Measurements from ENCODE around the gene ASB10.

ASB10 gene

DNA sequence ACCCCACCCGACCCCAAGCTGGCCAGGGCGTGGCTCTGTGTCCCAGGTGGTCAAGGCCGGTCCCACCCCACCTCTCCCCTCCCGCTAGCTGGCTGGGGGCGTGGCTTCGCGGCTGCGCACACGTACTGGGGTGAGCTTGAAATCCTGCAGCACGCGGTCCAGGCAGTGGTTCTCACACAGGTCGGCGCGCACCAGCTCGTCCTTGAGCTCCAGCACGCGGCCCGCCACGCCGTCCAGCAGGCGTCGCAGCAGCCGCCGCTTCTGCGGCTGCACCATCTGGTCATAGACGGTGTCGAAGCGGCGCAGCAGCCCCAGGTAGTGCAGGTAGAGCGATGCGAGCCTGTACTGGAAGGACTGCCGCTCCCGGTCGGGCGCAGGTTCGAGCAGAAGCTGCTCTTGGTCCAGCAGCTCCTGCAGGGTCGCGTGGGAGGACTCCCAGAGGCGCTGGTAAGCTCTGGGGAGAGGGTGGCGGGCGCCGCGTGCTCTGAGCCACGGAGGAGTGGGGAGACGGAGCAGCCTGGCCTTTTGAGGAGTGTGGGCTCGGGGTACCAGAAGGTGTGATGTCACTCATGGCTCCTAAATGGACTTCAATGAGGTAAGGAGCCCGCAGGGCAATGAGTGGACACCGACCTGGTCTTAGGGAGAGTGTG, 17.5 kb upstream of the ASB10 start:
- peaks cover 3% of the 10 kb centered on the region for H3K27me3 Mint-ChIP-seq

DNA sequence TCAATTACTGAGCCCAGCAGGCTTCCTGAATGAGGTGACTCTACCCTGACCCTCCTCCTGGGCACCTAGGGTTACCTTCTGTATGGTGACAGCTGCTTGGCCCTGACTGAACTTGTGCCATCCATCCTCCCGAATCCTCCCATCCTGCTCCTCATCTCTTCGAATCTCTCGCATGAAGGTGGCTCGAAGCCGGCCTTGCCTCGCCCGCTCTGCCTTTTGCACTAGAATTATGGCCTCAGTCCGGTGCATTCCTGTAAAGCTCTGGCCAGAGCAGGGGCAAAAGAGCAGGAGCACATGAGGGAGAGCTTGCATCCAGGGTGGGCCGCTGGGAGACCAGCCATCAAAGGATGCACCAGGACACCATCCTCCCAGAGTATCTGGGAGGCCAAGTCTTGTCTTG, 15.8 kb upstream of the ASB10 start:
- Mint-ChIP-seq H3K27me3 (peaks cover 3% of the 10 kb centered on the region), H3K9me3 (no peaks in the 10 kb centered on the region), H3K4me1 (ENCODE audit: low read depth) (peaks cover 17% of the 10 kb centered on the region), H3K36me3 (ENCODE audit: low read depth) (no peaks in the 10 kb centered on the region), H3K27ac (no peak overlapping the region), H3K4me3 (no peak overlapping the region)
- no peak for DNase-seq

More for the DNA sequence above, 17.5 kb upstream of the ASB10 start:
- DNase-seq = no peak
- H3K27ac Mint-ChIP-seq = no peak overlapping the region
- H3K9me3 Mint-ChIP-seq = no peaks in the 10 kb centered on the region
- no peaks in the 10 kb centered on the region for H3K36me3 Mint-ChIP-seq (ENCODE audit: low read depth)
- no peak overlapping the region for H3K4me3 Mint-ChIP-seq
- H3K4me1 Mint-ChIP-seq (ENCODE audit: low read depth) = peaks cover 23% of the 10 kb centered on the region

DNA sequence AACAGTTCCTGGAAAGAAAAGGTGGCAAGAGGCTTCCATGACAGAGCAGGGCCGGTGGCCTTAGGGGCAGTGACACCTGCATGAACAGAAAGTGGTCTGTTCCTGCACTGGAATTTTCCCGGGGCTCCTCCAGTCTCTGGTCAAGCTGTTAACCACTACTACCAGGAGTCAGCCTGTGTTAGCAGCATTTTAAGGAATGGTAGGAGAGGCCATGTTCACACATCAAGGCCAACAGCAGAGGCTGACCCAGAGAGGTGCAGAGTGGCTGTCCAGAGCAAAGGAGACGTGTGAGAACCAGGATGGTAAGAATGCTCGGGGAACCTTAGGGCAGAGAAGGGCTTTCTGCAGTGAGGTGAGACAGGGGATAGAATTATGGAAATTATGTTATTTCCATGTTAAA, 14.7 kb upstream of the ASB10 start:
- Mint-ChIP-seq H3K27ac (no peak overlapping the region), H3K36me3 (ENCODE audit: low read depth) (no peaks in the 10 kb centered on the region), H3K9me3 (no peaks in the 10 kb centered on the region), H3K4me3 (no peak overlapping the region), H3K27me3 (peaks cover 3% of the 10 kb centered on the region), H3K4me1 (ENCODE audit: low read depth) (peaks cover 6% of the 10 kb centered on the region)
- no peak for DNase-seq

DNA sequence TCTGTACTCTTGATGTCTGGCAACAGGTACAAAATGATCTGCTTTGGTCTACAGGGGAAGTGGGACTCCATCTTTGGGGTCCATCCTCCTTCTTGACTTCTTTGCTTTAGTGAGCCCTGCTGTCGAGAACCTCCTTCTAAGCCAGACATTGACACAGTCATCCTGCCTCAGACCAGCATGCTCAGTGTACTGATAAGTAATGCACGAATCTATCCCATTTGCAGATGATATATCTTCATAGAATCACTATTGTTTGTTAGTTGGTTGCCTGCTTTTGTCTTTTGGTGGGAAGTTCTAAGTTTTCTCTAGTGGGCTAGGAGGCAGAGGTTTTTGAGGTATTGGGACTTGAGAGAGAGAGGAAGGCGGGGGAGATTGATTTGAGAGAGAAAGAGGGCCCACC, 14.3 kb upstream of the ASB10 start:
- H3K4me1 Mint-ChIP-seq (ENCODE audit: low read depth) = peaks cover 3% of the 10 kb centered on the region
- no peak overlapping the region for H3K27ac Mint-ChIP-seq
- peaks cover 3% of the 10 kb centered on the region for H3K27me3 Mint-ChIP-seq
- H3K36me3 Mint-ChIP-seq (ENCODE audit: low read depth) = no peaks in the 10 kb centered on the region
- DNase-seq = no peak
- H3K9me3 Mint-ChIP-seq = no peaks in the 10 kb centered on the region
- H3K4me3 Mint-ChIP-seq = no peak overlapping the region

DNA sequence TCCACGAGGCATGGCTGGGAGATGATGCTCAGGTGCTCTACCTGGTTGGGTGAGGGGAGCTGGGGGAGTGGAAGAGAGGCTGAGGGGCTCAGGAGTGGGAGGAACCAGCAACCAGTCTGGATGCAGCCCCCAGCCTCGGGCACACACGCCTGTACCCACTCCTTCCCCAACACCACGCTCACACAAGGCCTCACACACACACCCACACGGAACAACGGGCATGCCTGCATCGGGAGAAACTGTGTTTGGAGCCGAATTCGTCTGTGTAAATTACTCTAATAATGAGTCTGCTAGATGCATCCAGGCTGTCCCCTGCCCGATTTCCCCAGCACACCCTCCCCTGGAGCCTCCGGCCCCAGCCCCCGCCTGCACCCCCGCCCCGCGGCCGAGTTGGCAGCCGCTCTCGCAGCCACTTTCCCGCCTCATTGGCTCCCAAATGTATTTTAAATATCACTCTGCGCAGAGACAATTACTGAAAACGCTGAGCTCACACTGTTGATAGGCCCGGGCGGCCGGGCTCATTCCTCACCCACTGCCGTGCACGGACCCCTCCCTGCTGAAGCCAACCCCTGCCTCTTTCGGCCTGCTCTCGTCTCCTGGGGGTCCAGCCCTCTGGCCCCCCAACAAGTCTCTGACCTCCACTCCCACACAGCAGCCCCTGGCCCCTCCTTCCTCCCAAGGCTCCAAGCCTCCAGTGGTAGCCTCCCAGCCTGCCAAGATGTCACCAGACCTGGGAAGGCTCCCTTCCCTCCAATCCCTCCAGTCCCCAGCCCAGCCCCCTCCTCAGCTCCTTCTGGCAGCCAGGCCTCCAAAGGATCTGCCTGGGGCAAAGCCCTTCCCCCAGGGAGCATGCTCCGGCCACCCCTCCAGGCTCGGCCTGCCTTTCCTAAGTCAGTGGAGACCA, 12.1 kb upstream of the ASB10 start:
- Mint-ChIP-seq H3K9me3 (no peaks in the 10 kb centered on the region), H3K27me3 (peaks cover 3% of the 10 kb centered on the region), H3K36me3 (ENCODE audit: low read depth) (no peaks in the 10 kb centered on the region), H3K4me1 (ENCODE audit: low read depth) (peaks cover under 1% of the 10 kb centered on the region), H3K27ac (no peak overlapping the region), H3K4me3 (no peak overlapping the region)
- no peak for DNase-seq

DNA sequence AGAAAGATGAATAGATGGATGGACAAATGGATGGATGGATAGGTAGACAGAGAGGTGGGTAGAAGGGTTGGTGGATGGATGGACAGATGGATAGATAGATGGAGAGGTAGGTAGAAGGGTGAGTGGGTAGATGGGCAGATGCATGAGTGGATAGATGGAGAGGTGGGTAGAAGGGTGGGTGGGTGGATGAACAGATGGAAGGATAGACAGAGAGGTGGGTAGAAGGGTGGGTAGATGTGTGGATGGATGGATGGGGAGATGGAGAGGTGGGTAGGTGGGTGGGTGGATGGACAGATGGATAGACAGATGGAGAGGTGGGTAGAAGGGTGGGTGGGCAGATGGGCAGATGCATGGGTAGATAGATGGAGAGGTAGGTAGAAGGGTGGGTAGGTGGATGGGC, 10.9 kb upstream of the ASB10 start:
- Mint-ChIP-seq H3K4me3 (no peak overlapping the region), H3K27me3 (no peaks in the 10 kb centered on the region), H3K27ac (no peak overlapping the region), H3K9me3 (no peaks in the 10 kb centered on the region), H3K36me3 (ENCODE audit: low read depth) (no peaks in the 10 kb centered on the region), H3K4me1 (ENCODE audit: low read depth) (peaks cover 2% of the 10 kb centered on the region)
- DNase-seq = no peak

DNA sequence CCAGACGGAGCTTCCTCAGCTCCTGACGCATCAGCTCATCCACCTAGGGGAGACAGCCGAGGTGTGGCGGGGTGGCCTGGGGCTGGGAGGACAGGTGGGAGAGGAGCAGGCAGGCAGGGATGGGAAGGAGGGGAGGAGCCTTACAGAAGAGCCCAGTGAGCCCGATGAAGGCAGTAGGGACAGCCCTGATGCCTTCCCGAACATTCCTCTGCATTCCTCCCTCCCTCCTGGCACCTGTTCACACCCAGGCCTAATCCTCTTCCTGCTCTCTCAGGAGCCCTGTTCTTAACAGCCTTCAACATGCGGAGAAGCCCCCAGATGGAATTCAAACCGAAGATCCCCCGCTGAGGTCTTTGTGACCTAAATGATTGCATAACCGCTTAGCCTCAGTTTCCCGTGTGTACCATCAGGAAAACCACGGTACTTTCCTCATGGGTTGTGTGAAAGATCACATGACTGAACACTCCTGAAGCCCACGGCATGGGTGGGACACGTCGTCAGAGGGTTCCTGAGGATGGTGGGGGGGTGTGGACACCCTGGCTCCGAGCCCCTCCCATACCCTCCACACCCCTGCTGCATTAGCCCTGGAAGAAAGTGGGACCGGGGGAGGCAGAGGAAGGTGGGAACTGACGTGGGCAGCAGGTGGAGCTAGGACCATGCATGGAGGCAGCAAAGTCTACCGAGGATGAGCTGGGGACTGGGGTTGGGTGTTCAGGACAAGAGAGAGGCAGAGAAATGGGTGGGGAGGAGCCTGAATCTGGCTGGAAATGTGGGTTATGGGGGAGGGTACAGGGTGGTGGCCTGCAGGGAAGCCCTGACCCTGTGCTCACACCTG, 8.8 kb upstream of the ASB10 start:
- no peak overlapping the region for H3K4me3 Mint-ChIP-seq
- no peaks in the 10 kb centered on the region for H3K27me3 Mint-ChIP-seq
- no peaks in the 10 kb centered on the region for H3K9me3 Mint-ChIP-seq
- H3K4me1 Mint-ChIP-seq (ENCODE audit: low read depth) = peaks cover 2% of the 10 kb centered on the region
- DNase-seq = no peak
- H3K27ac Mint-ChIP-seq = no peak overlapping the region
- H3K36me3 Mint-ChIP-seq (ENCODE audit: low read depth) = no peaks in the 10 kb centered on the region

DNA sequence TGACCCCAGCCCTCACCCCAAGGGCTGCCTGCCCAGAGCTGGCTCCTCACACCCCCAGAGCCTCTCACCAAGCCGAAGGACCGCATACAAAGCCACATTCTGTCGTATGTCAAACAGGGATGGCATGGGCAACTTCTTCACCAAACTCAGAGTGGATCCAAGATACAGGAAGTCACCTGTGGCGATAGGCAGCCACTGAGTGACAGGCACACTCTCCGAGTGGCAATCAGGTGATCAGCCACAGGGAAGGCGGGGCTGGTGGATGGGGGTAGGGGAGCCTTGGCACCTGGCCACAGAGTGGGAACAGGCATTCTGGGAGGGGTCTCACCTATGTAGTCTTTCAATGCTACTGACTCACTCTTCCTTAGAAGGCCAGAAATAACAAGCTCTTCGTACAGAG, 7.1 kb upstream of the ASB10 start:
- H3K36me3 Mint-ChIP-seq (ENCODE audit: low read depth) = no peaks in the 10 kb centered on the region
- no peak overlapping the region for H3K4me3 Mint-ChIP-seq
- H3K9me3 Mint-ChIP-seq = no peaks in the 10 kb centered on the region
- DNase-seq = no peak
- no peaks in the 10 kb centered on the region for H3K27me3 Mint-ChIP-seq
- H3K27ac Mint-ChIP-seq = no peak overlapping the region
- H3K4me1 Mint-ChIP-seq (ENCODE audit: low read depth) = peaks cover 2% of the 10 kb centered on the region

DNA sequence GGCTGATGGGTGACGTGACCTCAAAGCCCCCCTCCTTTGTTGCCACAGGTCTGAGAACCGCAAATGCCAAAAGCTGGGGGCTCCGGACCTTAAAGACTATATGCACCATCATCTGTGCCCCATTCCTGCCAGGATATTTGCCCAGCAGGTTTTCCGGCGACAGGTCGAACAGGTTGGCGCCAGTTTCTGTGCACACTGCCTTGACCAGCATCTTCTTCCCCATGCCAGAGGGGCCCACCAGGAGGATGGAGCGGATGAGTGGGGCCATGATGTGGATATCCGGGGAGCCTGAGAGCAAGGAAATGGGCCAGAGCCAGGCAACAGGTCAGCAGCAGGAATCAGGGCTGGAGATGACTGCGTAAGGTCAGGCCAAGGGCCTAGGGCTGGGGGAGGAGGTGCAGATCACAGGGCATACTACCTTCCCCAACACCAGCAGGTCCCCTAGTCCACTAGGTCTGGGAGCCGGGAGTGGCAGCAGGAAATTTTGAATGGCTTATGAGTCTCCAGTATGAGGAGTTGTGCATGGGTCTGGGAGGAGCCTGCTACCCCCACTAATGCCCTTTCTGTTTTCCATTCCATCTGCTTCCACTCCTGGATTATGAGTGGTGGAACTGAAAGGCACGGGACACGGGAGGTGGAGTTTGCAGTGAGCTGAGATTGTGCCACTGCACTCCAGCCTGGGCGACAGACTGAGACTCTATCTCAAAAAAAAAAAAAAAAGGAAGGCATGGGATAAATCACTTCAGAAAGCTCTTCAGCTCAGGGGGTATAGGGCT, 6.3 kb upstream of the ASB10 start:
- Mint-ChIP-seq H3K9me3 (no peaks in the 10 kb centered on the region), H3K4me1 (ENCODE audit: low read depth) (peaks cover 2% of the 10 kb centered on the region), H3K27ac (no peak overlapping the region), H3K4me3 (no peak overlapping the region), H3K27me3 (no peaks in the 10 kb centered on the region), H3K36me3 (ENCODE audit: low read depth) (no peaks in the 10 kb centered on the region)
- DNase-seq = no peak

DNA sequence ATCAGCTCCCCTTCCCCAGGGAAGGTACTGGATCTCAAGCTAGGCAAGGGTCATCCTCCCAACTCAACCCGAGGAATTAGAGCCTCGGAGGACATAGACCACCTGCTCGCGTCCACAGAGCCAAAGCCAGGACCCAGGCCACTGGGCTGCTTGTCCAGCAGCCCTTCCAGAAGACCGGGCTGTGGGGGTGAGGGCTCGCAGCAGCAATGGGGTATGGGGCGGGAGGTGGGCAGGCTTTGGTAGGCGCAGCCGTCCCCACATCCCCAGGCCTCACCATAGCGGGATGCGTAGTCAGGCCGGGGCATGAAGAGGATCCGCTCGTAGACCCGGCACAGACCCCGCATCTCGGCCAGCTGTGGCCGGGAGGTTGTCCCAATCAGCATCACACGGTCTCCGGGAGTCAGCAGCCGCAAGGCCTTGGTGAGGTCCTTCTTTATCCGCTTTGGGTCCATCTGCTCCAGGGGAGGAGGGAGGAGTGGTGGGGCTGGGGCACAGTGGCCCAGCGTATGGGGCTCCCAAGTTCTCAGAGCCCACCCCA, 5.0 kb upstream of the ASB10 start:
- H3K4me1 Mint-ChIP-seq (ENCODE audit: low read depth) = peaks cover 2% of the 10 kb centered on the region
- H3K27ac Mint-ChIP-seq = no peak overlapping the region
- H3K27me3 Mint-ChIP-seq = no peaks in the 10 kb centered on the region
- no peak for DNase-seq
- H3K4me3 Mint-ChIP-seq = no peak overlapping the region
- H3K9me3 Mint-ChIP-seq = no peaks in the 10 kb centered on the region
- H3K36me3 Mint-ChIP-seq (ENCODE audit: low read depth) = no peaks in the 10 kb centered on the region

DNA sequence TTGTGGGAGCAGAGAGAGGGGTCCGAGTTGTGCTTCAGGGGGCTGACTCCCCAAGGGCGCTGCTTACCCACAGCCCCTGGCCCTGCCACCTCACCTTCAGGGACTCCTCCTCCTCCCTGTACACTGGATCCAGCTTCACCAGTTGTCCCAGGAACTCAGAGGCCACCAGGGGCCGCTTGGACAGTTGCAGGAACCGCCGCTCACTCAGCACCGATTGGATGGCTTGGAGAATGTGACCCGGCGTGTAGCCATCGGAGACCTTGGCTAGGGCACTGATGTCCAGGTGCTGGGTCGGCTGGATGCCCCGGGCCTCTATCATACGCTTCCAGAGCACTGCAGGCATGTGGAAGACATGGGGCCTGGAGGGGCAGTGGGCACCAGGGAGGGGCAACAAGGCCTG, 4.5 kb upstream of the ASB10 start:
- H3K4me1 Mint-ChIP-seq (ENCODE audit: low read depth) = peaks cover 2% of the 10 kb centered on the region
- H3K27me3 Mint-ChIP-seq = no peaks in the 10 kb centered on the region
- no peak overlapping the region for H3K4me3 Mint-ChIP-seq
- no peaks in the 10 kb centered on the region for H3K36me3 Mint-ChIP-seq (ENCODE audit: low read depth)
- H3K9me3 Mint-ChIP-seq = no peaks in the 10 kb centered on the region
- no peak overlapping the region for H3K27ac Mint-ChIP-seq
- no peak for DNase-seq

DNA sequence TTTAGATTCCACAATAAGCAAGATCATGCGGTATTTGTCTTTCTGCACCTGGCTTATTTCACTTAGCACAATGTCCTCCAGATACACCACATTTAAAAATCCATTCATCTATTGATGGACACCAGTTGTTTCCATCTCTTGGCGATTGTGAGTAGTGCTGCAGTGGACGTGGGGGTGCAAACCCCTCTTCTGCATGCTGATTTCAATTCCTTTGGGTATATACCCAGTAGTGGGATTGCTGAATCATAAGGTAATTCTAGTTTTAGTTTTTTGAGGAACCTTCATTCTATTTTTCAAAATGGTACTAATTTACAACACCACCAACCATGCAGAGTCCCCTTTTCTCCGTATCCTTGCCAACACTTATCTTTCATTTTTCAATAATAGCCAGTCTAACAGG, 2.0 kb upstream of the ASB10 start:
- Mint-ChIP-seq H3K36me3 (ENCODE audit: low read depth) (no peaks in the 10 kb centered on the region), H3K27ac (no peak overlapping the region), H3K9me3 (no peaks in the 10 kb centered on the region), H3K4me3 (no peak overlapping the region), H3K4me1 (ENCODE audit: low read depth) (peaks cover under 1% of the 10 kb centered on the region), H3K27me3 (no peaks in the 10 kb centered on the region)
- no peak for DNase-seq

DNA sequence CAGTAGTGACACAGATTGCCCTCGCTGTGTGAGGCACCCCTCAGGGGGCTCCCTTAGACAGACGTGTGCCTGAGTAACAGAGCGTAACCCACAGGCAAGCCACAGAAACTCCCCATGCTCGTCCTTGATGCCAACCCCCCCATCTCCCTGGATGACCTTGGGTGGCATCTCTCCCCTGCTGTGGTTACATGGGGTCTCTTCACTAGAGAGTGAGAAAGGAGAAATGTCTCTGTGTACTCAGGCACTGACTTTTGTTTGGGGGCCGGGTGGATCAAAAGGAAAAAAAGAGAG, 1.1 kb upstream of the ASB10 start:
- Mint-ChIP-seq H3K27me3 (no peaks in the 10 kb centered on the region), H3K9me3 (no peaks in the 10 kb centered on the region), H3K36me3 (ENCODE audit: low read depth) (no peaks in the 10 kb centered on the region), H3K4me1 (ENCODE audit: low read depth) (no peaks in the 10 kb centered on the region), H3K27ac (no peak overlapping the region), H3K4me3 (no peak overlapping the region)
- no peak for DNase-seq

All from activated T-cell treated with anti-CD3 and anti-CD28 coated beads, Interleukin-2, amount 50 U/mL, for 24 hours (primary cell).